ENCODE results near the gene ZNF205. TPM values are rescaled to one million over a fixed set of nuclear protein-coding genes. Genes with fewer than 3 reads are reported as not detected.

ZNF205 gene
- total and polyA plus RNA-seq, 9 of the 15 experiments (the other 6 are each of a cell fraction or from before 2014, with no cell fraction given) = 2.4 to 11.8 (median 5.1) TPM; not detected in 2

DNA sequence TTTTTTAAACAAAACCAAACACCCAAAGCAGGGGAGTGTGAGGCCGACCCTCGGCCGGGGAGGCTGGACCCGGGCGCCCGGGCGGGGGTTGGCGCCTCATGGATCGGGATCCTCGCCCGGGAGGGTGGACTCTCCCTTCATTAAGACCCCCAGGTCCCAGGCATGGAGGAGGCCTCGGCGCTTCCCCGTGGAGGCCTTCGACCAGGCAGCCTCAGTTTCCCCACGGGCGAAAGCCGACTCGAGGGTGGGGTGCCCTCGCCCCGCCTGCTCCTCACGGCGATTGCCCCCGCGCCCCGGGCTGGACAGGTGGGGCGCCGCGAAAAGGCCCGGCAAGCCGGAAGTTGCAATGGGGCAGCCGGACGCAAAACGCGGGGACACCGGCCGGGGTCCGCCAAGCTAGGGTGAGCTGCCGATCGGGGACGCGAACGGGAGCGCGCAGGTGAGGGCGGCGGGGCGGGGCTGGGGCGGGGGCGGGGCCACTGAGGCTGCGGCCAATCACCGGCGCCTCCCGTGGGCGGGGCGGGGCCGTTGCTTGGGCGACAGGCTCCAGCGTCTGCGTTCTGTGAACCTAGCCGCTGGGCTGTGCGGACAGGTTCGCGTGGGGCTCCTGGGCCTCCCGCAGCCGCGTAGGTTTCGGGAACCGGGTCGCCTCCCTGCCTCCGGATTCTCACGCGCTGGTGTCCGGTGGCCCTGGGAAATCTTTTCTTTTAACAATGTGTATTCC lies 6.0 kb upstream of the ZNF205 start (continued):
- TF ChIP-seq, protein P1, sequence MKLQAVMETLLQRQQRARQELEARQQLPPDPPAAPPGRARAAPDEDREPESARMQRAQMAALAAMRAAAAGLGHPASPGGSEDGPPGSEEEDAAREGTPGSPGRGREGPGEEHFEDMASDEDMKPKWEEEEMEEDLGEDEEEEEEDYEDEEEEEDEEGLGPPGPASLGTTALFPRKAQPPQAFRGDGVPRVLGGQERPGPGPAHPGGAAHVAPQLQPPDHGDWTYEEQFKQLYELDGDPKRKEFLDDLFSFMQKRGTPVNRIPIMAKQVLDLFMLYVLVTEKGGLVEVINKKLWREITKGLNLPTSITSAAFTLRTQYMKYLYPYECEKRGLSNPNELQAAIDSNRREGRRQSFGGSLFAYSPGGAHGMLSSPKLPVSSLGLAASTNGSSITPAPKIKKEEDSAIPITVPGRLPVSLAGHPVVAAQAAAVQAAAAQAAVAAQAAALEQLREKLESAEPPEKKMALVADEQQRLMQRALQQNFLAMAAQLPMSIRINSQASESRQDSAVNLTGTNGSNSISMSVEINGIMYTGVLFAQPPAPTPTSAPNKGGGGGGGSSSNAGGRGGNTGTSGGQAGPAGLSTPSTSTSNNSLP (IDR thresholded peaks at IDR 0.05; ENCODE audit: borderline replicate concordance, low read depth, low read length) = no peak
- peak; percentile 26; the same call in 1 of the 2 replicates for TF ChIP-seq ZNF324 (CRISPR knock-in tag; IDR thresholded peaks at IDR 0.05)
- no peak for TF ChIP-seq EWSR1 (IDR thresholded peaks at IDR 0.05; ENCODE audit: borderline replicate concordance, low read depth, partially characterized antibody)
- TF ChIP-seq, protein P2, sequence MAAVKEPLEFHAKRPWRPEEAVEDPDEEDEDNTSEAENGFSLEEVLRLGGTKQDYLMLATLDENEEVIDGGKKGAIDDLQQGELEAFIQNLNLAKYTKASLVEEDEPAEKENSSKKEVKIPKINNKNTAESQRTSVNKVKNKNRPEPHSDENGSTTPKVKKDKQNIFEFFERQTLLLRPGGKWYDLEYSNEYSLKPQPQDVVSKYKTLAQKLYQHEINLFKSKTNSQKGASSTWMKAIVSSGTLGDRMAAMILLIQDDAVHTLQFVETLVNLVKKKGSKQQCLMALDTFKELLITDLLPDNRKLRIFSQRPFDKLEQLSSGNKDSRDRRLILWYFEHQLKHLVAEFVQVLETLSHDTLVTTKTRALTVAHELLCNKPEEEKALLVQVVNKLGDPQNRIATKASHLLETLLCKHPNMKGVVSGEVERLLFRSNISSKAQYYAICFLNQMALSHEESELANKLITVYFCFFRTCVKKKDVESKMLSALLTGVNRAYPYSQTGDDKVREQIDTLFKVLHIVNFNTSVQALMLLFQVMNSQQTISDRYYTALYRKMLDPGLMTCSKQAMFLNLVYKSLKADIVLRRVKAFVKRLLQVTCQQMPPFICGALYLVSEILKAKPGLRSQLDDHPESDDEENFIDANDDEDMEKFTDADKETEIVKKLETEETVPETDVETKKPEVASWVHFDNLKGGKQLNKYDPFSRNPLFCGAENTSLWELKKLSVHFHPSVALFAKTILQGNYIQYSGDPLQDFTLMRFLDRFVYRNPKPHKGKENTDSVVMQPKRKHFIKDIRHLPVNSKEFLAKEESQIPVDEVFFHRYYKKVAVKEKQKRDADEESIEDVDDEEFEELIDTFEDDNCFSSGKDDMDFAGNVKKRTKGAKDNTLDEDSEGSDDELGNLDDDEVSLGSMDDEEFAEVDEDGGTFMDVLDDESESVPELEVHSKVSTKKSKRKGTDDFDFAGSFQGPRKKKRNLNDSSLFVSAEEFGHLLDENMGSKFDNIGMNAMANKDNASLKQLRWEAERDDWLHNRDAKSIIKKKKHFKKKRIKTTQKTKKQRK (IDR thresholded peaks at IDR 0.05; ENCODE audit: borderline replicate concordance, low read depth, low read length) = no peak
- no peak for TF ChIP-seq HOXB6 (CRISPR knock-in tag; IDR thresholded peaks at IDR 0.05; ENCODE audit: borderline replicate concordance)
- peak; percentile 82 for TF ChIP-seq CXXC5 (CRISPR knock-in tag; IDR thresholded peaks at IDR 0.05)
- TF ChIP-seq, protein P3, sequence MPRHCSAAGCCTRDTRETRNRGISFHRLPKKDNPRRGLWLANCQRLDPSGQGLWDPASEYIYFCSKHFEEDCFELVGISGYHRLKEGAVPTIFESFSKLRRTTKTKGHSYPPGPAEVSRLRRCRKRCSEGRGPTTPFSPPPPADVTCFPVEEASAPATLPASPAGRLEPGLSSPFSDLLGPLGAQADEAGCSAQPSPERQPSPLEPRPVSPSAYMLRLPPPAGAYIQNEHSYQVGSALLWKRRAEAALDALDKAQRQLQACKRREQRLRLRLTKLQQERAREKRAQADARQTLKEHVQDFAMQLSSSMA (CRISPR knock-in tag; IDR thresholded peaks at IDR 0.05) = no peak
- TF ChIP-seq ZNF124 (CRISPR knock-in tag; IDR thresholded peaks at IDR 0.05) = no peak
- TF ChIP-seq, protein P4, sequence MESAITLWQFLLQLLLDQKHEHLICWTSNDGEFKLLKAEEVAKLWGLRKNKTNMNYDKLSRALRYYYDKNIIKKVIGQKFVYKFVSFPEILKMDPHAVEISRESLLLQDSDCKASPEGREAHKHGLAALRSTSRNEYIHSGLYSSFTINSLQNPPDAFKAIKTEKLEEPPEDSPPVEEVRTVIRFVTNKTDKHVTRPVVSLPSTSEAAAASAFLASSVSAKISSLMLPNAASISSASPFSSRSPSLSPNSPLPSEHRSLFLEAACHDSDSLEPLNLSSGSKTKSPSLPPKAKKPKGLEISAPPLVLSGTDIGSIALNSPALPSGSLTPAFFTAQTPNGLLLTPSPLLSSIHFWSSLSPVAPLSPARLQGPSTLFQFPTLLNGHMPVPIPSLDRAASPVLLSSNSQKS (CRISPR knock-in tag; IDR thresholded peaks at IDR 0.05) = no peak
- TF ChIP-seq HDGF (IDR thresholded peaks at IDR 0.05) = no peak
- peak in 1 of 2 experiments; percentile 39; a peak in 2 of 4 replicates for TF ChIP-seq NONO (IDR thresholded peaks at IDR 0.05; ENCODE audit: low read depth in 2 of 2, low read length in 1 of 2)
- TF ChIP-seq, protein P5, sequence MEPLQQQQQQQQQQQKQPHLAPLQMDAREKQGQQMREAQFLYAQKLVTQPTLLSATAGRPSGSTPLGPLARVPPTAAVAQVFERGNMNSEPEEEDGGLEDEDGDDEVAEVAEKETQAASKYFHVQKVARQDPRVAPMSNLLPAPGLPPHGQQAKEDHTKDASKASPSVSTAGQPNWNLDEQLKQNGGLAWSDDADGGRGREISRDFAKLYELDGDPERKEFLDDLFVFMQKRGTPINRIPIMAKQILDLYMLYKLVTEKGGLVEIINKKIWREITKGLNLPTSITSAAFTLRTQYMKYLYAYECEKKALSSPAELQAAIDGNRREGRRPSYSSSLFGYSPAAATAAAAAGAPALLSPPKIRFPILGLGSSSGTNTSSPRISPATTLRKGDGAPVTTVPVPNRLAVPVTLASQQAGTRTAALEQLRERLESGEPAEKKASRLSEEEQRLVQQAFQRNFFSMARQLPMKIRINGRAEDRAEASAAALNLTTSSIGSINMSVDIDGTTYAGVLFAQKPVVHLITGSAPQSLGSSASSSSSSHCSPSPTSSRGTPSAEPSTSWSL (CRISPR knock-in tag; IDR thresholded peaks at IDR 0.05; ENCODE audit: borderline replicate concordance) = no peak
- TF ChIP-seq ZNF717 (CRISPR knock-in tag; IDR thresholded peaks at IDR 0.05) = no peak
- no peak for TF ChIP-seq ZNF668 (CRISPR knock-in tag; IDR thresholded peaks at IDR 0.05)
- TF ChIP-seq HLTF (IDR thresholded peaks at IDR 0.05) = 0 out of 2 replicates have a peak, but pooled peaks have one; percentile 36
- no peak for TF ChIP-seq MEF2D (tag; conservative IDR thresholded peaks at IDR 0.05; ENCODE audit: low read depth)
- TF ChIP-seq YY1 (IDR thresholded peaks at IDR 0.05; ENCODE audit: borderline replicate concordance in 1 of 3, control insufficient read depth in 1 of 3, extremely low read depth in 1 of 3, insufficient read depth in 3 of 3, insufficient read length in 1 of 3, insufficient replicate concordance in 2 of 3, low read depth in 1 of 3, low read length in 2 of 3) = peak in 2 of 3 experiments; percentile 70 to 71
- TF ChIP-seq ZNF354B (CRISPR knock-in tag; IDR thresholded peaks at IDR 0.05) = no peak
